HEK293T (cell line): ENCODE results near the gene RAB15.

ENCODE experiments used
- ARNT ChIP-seq: fragments of 450-650 bp; IDR thresholded peaks from 2 replicates; pipeline ENCODE4 v1.6.1; 2017; ENCODE audit warnings: mild to moderate bottlenecking
- BHLHE40 ChIP-seq: fragments of 450-650 bp; IDR thresholded peaks from 2 replicates; pipeline ENCODE4 v1.6.1; 2016; ENCODE audit warnings: mild to moderate bottlenecking, moderate library complexity, borderline replicate concordance
- FOXA1 ChIP-seq: fragments of 450-650 bp; IDR thresholded peaks from 2 replicates; pipeline ENCODE4 v1.6.1; 2016; ENCODE audit warnings: mild to moderate bottlenecking
- HDGF ChIP-seq: fragments of 450-650 bp; IDR thresholded peaks from 2 replicates; pipeline ENCODE4 v1.6.1; 2017; ENCODE audit warnings: antibody characterized with exemption, borderline replicate concordance
- TARDBP ChIP-seq: fragments of 450-650 bp; IDR thresholded peaks from 2 replicates; pipeline ENCODE4 v1.6.1; 2016

GRCh38 chr14:64979336-64980074, 7.4 kb upstream of the RAB15 start:
- TF ChIP-seq BHLHE40 (no peak), TARDBP (no peak), ARNT (no peak), HDGF (no peak), FOXA1 (no peak)
